ENCODE data around the gene TMEM208. TPM values are rescaled to one million over a fixed set of nuclear protein-coding genes. Genes with fewer than 3 reads are reported as not detected.

TMEM208 gene
- total RNA-seq, 2 donors from 2014 or later, result 40.7 to 42.0 TPM

DNA sequence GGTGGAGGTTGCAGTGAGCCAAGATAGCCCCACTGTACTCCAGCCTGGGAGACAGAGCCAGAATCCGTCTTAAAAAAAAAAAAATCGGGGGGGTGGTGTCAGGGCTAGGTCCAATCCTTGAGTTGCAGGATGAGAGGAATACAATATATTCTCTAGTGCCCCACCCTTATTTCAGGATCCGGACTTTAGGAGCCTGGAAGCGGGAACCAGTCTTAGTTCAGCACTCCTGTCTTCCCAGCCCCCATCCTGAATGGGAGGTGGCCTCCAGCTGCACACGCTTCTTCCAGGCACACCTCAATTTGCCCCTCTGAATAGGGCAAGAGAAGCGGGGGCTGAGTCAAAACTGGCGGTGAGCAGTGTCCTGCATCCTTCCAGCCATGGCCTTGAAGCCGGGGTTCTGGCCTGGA lies 18.7 kb downstream of the TMEM208 start:
- ATAC-seq (peak; percentile 3), DNase-seq (peak in 1 of 2 donors; percentile 79)
- intact Hi-C loops (cut with DNase I, micrococcal nuclease), result no loop called here

DNA sequence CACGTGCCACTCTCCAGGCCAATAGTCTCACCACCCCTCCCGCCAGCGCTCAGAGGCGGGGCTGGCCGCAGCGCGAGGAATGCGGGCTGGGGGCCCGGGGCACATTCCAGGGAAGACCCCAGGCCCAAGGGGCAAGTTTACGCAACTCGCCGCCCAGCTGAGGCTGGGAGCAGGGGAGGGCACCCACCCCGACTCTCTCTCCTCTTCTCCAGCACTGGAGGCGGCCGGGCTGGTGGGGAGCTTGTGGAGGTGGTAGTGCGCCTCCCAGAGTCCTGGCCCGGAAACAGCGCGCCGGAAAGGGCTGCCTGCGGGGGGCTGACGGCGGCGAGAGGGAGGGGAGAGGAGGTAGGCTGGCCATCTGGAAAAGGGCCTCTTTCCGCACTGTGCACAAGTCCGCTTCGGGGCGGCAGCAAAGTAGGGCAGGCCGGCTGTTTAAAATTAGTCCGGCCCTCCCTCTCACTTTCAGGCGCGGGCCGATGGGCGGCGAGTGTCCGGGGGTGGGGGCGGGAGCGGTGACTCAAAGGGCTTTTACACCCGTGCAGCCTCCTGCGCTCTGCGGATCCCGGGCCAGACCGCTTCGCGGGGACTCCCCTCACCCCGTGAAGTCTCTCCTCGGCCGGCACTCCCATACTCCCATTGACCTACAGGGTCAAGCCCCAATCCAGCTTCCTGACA lies 19.3 kb downstream of the TMEM208 start:
- intact Hi-C loops (cut with DNase I, micrococcal nuclease), result no loop called here
- DNase-seq (peak; percentile 78), ATAC-seq (peak; percentile 33)

DNA sequence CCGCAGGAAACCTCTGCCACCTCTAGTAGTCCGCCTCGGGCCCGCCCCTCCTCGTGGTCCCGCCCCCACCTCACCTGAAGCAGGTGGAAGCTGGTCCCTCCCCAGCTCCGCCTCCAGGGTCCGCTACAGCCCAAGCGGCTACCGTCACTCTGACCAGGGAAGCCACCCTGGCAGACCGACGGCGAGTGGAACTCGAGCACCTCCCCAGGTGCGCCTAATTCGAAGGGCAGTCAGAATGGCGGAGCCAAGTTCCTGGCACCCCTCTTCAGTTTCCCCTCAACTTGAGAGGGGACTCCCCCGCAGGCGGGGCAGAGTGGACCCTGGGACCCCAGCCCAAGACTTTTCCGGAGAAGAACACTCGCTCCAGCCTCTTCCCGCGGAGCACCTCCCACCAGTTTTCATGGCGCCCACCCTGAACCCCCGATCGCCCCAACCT lies 19.8 kb downstream of the TMEM208 start:
- ATAC-seq (peak; percentile 81), DNase-seq (peak; percentile 95 to 96)
- intact Hi-C loops (cut with DNase I, micrococcal nuclease), result no loop called here

DNA sequence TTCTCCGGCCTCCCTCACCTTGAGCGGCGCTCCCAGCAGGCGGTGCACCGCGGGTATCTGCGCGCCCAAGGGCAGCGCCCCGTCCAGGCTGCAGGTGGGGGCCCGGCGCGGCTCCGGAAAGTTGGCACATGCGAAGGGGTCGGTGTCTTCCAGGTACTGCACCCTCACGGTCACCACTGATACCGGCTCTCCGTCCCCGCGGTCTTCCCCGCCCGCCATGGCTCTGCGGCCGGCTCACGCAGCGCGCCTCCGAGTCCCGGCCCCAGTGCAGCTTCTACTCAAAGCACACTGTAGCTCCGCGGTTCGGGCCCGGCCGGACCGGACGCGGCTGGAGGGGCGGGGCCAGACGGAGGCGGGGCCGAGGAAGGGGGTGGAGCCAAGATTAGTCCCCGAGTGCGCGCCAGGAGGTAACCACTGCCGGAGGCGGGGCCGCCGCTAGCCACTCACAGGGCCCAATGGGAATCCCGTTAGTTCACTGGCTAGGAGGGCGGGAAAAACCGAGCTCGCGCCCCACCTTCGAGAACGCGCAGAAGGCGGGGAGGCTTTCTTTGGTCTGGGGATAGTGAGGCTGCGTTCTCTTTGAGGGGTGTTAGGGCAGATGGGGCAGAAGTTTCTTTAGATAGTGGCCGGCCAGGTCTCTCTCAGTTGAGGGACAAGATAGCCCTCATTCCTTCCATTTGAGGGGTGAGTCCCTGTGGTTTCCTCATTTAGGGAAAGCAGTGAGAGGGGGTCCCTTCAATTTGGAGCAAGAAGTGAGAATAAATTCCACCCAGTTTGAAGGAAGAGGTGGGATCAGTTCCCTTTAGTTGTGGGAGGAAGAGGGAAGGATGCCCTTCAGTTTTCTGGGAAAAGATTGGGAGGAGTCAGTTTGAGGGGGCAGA lies 20.5 kb downstream of the TMEM208 start, which contains the start of gene FHOD1:
Gene FHOD1, minus strand, starts transcription at position 290 of the 881 bp plus-strand sequence. Its CDS starts 71 bp downstream, at position 219.
- ATAC-seq (peak; percentile 79), DNase-seq (peak; percentile 98 to 99)
- intact Hi-C loops (cut with DNase I, micrococcal nuclease), result no loop called here

DNA sequence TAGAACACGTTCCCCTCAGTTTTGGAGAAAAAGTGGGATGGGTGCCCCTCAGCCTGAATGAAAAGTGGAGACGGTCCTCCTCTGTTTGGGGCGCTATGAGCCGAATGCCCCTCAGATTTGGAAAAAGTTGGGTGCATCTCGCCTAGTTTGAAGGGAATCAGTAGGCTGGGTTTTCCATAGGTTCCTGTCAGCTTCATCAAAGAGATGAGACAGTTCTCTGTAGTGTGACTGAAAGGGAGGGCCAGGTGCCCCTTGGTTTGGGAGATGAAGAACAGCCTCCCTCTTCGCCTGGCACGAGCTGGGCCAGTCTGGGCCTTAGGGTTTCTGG lies 21.1 kb downstream of the TMEM208 start:
- DNase-seq (no peak), ATAC-seq (no peak)
- intact Hi-C loops (cut with DNase I, micrococcal nuclease), result no loop called here

DNA sequence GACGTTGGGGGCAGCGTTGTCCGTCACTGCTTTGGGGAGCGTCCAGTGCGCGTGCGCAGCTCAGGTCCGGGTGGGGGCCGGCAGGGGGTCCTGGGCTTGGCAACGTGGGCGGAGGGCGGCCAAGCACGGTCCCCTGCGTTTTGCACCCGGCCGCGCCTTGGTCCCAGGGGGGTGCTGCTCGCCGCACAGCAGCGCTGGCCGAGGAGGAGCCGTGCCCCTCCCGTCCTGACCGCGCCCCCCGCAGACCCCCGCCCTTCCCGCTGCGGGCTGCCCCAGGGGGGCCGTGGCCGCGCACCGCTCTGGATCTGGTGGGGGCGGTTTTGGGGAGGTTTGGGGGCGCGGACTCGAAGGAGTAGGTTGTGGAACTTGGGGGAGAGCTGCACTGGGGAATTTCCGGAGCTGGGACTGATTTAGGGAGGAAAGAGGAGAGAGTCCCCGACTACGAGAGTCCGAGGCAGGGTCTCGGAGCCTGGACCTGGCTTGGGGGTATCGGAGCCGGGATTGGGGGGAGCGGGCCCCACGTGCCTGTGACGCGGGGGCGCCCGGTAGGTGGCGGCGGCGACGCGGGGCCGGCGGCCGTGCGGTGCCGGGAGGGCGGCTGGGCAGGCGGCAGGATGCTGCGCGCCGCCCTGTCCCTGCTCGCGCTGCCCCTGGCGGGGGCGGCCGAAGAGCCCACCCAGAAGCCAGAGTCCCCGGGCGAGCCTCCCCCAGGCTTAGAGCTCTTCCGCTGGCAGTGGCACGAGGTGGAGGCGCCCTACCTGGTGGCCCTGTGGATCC lies 21.7 kb downstream of the TMEM208 start, which contains the start of gene SLC9A5:
Gene SLC9A5, plus strand, starts transcription at position 579 of the 777 bp plus-strand sequence. Its CDS starts 36 bp downstream, at position 615.
- DNase-seq, result no peak
- intact Hi-C loops (cut with DNase I, micrococcal nuclease), result no loop called here

DNA sequence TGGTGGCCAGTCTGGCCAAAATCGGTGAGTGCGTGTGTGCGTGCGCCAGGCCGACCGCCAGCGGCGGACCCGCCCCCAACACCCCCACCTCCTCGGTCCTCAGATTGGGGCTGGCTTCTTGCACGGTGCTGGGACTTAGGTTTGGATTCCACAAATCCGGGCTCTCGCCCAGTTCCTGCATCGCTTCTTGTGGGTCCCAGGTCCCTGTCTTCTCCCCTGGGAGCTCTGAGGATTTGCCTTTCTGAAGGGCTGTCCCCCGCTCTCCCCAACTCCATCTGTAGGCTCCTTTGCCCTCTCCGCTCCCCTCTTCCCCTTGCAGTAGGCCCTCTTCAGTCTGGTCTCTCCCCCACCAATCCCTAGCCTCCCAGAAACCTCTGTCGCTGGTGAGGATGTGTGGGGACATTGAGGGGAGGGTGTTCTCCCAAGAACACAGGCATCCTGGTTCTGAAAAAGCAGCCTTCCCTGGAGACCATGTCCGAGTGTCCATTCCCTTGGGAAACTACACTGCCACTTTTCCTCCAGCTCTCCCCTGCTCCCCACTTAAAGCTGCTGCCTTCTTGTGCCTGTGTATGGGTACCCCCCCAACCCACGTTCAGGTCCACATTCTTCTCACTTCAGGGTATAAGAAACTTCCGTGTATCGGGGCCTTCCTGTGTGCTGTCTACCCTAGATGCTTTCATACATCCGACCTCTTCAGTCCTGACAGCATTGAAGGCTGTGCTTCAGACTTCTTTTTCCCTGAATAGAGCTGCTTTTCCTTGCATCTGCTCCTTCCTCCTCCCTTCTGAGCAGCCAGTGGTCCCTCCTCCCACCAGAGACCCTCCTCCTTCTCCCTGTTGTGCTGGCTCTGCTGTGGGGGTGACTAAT lies 22.5 kb downstream of the TMEM208 start:
- no peak for DNase-seq
- intact Hi-C loops (cut with DNase I, micrococcal nuclease), result no loop called here
- no peak for ATAC-seq

More for the DNA sequence above, 21.7 kb downstream of the TMEM208 start, which contains the start of gene SLC9A5:
- no peak for ATAC-seq

DNA sequence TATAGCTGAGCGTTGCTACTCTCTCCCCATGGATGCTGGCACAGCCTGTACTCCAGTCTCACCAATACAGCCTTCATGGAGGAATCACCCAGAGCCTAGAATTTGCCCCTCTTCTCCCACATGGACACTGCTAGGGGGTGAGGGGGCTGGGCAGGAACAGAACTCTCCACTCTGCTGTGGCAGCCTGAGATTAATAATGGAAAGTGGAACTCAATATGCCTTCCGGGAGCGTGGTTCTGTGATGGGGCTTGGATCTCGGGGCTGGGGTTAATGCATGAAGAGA lies 23.1 kb downstream of the TMEM208 start:
- ATAC-seq (no peak), DNase-seq (no peak)
- intact Hi-C loops (cut with DNase I, micrococcal nuclease), result no loop called here

DNA sequence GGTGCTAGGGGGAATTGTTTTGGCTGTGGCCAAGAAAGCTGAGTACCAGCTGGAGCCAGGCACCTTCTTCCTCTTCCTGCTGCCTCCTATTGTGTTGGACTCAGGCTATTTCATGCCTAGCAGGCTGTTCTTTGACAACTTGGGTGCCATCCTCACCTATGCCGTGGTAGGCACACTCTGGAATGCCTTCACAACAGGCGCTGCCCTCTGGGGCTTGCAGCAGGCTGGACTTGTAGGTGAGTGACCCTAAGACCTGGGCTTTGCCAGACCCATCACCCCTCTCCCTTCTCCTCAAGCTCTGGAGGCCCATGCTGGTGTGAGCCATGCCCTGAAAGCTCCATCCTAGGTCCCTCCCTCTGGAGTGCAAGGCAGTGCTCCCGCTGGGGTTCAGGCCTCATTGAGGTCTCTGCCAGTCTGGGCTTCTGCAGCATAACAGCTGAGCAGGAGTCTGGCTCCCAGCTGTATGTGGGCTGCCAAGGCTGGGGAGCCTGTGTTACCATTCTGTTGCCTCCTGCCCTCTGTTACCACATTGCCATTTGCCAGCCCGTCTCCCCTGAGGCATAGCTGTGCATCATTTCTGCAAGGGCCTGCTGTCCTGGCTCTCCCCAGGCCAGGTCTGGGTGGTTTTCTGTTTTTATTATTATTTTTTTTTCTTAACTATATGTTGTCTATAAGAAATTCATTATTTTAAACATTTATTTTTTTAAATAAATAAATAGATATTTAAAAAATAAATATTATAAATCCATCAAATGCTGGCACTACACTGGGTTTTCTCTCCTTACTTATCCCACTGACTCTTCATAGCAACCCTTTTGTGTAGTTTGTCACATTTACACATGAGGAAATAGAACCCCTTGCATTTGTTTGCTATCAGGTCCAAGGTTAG lies 25.9 kb downstream of the TMEM208 start:
- no peak for ATAC-seq
- no peak for DNase-seq
- intact Hi-C loops (cut with DNase I, micrococcal nuclease), result no loop called here

DNA sequence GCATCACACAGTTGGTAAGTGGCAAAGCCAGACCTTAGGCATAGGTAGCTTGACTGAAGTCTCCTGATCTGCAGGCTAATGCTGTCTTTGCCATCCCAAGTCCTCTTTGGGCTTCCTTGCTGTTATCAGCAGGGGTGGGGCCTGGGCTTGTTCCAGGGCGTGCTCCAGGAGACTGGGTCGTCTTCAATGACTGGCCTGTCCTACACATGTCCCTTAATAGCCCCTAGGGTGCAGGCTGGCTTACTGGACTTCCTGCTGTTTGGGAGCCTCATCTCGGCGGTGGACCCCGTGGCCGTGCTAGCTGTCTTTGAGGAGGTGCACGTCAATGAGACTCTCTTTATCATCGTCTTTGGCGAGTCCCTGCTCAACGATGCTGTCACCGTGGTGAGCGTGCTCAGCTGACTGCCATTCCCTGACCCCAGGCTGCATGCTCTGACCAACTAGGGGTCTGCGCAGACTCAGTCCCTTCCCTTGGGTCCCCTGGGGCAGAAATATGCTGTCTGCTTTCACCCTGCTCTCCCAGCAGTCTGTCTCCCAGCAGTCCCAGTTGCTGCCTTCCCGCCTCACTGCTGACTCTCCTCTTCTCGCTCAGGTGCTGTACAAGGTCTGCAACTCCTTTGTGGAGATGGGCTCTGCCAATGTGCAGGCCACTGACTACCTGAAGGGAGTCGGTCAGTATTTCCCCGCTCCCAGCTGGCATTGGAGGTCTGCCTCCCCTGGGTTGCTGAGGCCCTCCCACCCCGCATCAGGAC lies 28.0 kb downstream of the TMEM208 start:
- intact Hi-C loops (cut with DNase I, micrococcal nuclease), result no loop called here
- no peak for DNase-seq

DNA sequence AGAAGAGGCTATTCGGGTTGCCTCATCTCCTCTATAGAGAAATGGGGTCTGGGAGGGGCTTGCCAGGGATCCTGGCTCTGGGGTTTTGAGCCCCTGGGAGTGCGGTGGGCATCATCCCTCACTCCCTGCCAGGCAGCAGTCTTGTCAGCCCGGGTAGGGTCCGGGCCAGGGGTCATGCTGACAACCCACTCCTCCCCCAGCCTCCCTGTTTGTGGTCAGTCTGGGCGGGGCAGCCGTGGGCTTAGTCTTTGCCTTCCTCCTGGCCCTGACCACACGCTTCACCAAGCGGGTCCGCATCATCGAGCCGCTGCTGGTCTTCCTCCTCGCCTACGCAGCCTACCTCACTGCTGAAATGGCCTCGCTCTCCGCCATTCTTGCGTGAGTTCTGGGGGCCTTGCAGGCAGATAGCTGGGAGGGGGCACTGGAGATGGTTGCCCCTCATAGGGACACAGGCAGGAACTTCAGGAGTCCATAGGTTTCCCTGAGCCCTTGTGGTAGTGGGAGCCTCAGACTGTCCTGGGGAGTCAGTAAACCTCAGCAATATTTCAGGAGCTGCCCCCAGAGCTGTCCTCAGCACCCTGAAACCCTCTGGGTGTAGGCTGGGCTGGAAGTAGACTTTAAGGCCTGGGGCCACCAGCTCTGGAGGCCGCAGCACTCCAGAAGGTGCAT lies 28.8 kb downstream of the TMEM208 start:
- no peak for ATAC-seq
- DNase-seq, result no peak
- intact Hi-C loops (cut with DNase I, micrococcal nuclease), result no loop called here

More for the DNA sequence above, 28.0 kb downstream of the TMEM208 start:
- ATAC-seq, result peak; percentile 70

DNA sequence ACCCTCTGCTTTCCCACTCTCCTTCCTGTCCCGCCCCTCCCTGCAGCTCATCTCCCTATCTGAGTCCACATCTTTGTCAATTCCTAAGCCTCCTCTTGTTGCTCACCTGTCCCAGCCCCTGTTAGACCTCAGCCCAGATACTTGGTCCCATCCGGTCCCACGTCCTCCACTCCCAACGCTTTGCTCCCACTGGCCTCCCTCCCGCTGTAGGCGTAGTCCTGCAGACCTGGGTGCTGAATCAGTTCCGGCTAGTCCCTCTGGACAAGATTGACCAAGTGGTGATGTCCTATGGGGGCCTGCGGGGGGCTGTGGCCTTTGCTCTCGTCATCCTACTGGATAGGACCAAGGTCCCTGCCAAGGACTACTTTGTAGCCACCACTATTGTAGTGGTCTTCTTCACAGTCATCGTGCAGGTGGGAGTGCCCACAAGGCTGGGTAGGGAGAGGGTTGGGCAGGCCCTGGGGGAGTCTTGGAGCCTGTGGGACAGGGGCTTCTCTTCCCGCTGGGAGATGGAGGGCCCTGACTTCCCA lies 29.8 kb downstream of the TMEM208 start:
- intact Hi-C loops (cut with DNase I, micrococcal nuclease), result no loop called here

DNA sequence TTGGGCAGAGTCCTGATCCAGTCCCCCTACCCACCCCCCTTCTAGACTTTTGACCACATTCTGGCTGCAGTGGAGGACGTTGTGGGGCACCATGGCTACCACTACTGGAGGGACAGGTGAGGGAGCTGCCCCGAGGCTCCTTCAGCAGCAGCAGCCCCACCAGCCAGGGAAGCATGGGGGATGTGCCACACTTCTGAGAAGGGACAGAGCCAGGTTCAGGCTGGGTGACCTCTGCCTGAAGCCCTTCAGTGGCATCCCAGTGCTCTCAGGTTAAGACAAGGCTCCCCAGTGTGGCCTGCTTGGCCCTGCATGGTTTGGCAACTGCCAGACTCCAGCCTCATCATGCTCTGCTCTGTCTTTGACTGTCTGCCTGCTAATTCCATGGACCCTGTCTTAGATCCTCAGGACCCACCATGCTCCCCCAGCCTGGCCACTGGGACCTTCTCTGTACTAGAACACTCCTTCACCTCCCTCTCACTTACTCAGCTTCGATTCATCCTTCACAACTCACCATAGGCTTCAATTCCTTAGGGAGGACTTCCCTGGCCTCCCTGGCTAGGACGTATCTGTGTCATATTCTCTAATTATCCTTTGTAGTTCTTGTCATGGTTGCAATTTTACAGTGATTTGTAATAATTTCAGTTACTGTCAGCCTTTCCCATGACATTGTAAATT lies 30.7 kb downstream of the TMEM208 start:
- ATAC-seq (no peak), DNase-seq (peak in 1 of 2 donors; percentile 2)
- intact Hi-C loops (cut with DNase I, micrococcal nuclease), result no loop called here

More for the DNA sequence above, 29.8 kb downstream of the TMEM208 start:
- no peak for DNase-seq
- no peak for ATAC-seq

DNA sequence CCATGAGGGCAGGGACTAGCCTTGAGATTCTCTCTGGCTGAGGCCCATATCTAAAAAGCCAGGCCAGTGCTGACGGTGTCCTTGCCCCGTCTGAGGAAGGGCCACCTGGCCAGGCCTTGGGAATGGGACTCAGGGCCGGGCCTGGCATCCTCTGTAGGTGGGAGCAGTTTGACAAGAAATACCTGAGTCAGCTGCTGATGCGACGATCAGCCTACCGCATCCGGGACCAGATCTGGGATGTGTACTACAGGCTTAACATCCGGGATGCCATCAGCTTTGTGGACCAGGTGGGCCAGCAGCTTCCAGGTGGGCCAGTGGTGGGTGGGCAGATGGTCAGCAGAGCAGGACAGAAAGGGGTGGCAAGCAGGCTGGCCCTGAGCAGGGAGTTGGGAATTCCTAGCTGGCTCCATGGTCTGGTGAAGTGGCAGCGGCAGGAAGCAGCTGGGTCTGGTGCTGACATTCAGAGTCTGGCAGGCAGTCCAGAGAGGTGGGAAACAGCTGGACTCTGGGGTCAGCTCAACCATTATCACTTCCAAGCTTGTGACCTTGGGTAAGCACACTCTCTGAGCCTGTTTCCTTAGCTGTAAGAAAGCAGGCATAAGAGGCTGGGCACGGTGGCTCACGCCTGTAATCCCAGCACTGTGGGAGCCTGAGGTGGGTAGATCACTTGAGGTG lies 31.4 kb downstream of the TMEM208 start:
- intact Hi-C loops (cut with DNase I, micrococcal nuclease), result no loop called here
- no peak for ATAC-seq
- DNase-seq, result peak in 1 of 2 donors; percentile 22

DNA sequence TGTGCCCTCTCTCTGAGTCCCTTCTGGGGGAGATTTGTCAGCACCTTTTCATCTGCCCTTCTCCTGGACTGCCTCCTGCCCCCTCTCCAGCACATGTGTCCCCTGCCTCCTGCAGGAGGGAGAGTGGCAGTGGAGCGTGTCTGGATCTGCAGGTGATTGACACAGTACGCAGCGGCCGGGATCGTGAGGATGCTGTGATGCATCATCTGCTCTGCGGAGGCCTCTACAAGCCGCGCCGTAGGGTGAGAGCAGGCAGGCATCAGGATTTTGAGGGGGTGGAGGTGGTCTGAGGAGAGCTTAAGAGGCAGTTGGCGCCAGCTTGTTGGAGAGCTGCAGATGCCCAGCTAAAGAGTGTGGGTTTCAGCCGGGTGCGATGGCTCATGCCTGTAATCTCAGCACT lies 32.8 kb downstream of the TMEM208 start:
- intact Hi-C loops (cut with DNase I, micrococcal nuclease), result no loop called here
- ATAC-seq (no peak), DNase-seq (peak in 1 of 2 donors; percentile 19)
